Liver (tissue), 9 donors: ENCODE measurements around the gene WNK2. TPM values are rescaled to one million over a fixed set of nuclear protein-coding genes. Genes with fewer than 3 reads are reported as not detected.

Experiments
- DNase-seq: peaks from one replicate; pipeline ENCODE4 v3.0.0-alpha.2; 2017; ENCODE audit warnings: low spot score
- H3K27ac ChIP-seq, 2 donors: one replicate each; pipeline ENCODE4 v1.7.0; 2013; ENCODE audit warnings: inconsistent platforms in 2 of 2, low read length in 2 of 2, control low read depth in 1 of 2, low read depth in 1 of 2, mild to moderate bottlenecking in 1 of 2
- H3K27me3 ChIP-seq, 4 donors: one replicate each; pipeline versions ENCODE4 v1.6.1 to v1.7.0; 2013; ENCODE audit warnings: low read length in 3 of 4, inconsistent platforms in 1 of 4, mild to moderate bottlenecking in 1 of 4, moderate library complexity in 1 of 4; ENCODE audit not compliant: control insufficient read depth in 4 of 4, insufficient read depth in 4 of 4
- H3K36me3 ChIP-seq, 4 donors: one replicate each; pipeline versions ENCODE4 v1.6.1 to v1.7.0; 2013; ENCODE audit warnings: low read length in 3 of 4, mild to moderate bottlenecking in 3 of 4, low read depth in 1 of 4, moderate library complexity in 1 of 4; ENCODE audit not compliant: control insufficient read depth in 4 of 4, insufficient read depth in 3 of 4
- H3K4me1 ChIP-seq, 4 donors: one replicate each; pipeline versions ENCODE4 v1.6.1 to v1.7.0; 2013; ENCODE audit warnings: low read length in 3 of 4, mild to moderate bottlenecking in 3 of 4, moderate library complexity in 1 of 4; ENCODE audit not compliant: control insufficient read depth in 4 of 4, insufficient read depth in 4 of 4
- H3K4me3 ChIP-seq, 3 donors: one replicate each; pipeline versions ENCODE4 v1.6.1 to v1.7.0; 2013; ENCODE audit warnings: low read length in 3 of 3, control low read depth in 1 of 3, low read depth in 1 of 3, mild to moderate bottlenecking in 1 of 3
- H3K9ac ChIP-seq, 2 donors: one replicate each; pipeline ENCODE4 v1.7.0; 2013; ENCODE audit warnings: low read length in 2 of 2, mild to moderate bottlenecking in 2 of 2, moderate library complexity in 2 of 2, control low read depth in 1 of 2, low read depth in 1 of 2
- H3K9me3 ChIP-seq, 4 donors: one replicate each; pipeline versions ENCODE4 v1.6.1 to v1.7.0; 2013; ENCODE audit warnings: low read length in 3 of 4; ENCODE audit not compliant: control insufficient read depth in 4 of 4
- ATF3 ChIP-seq: IDR thresholded peaks from 2 replicates; pipeline ENCODE4 v1.6.1; 2016; ENCODE audit warnings: antibody characterized with exemption
- EGR1 ChIP-seq, 2 donors: IDR thresholded peaks; 2 replicates each; pipeline ENCODE4 v1.6.1; 2016 to 2018; ENCODE audit warnings: antibody characterized with exemption in 2 of 2, low read depth in 2 of 2
- FOXA1 ChIP-seq: IDR thresholded peaks from 2 replicates; pipeline ENCODE4 v1.6.1; 2016; ENCODE audit warnings: antibody characterized with exemption
- FOXA2 ChIP-seq: IDR thresholded peaks from 2 replicates; pipeline ENCODE4 v1.6.1; 2016; ENCODE audit warnings: antibody characterized with exemption
- GABPA ChIP-seq, 2 donors: IDR thresholded peaks in 1 of 2; conservative IDR thresholded peaks in 1 of 2; 2 replicates each; pipeline ENCODE4 v1.6.1; 2016; ENCODE audit warnings: antibody characterized with exemption in 2 of 2, mild to moderate bottlenecking in 1 of 2, moderate library complexity in 1 of 2
- HNF4A ChIP-seq, 2 donors: conservative IDR thresholded peaks; 2 replicates each; pipeline ENCODE4 v1.6.1; 2016; ENCODE audit warnings: antibody characterized with exemption in 2 of 2, mild to moderate bottlenecking in 2 of 2
- HNF4G ChIP-seq: IDR thresholded peaks from 2 replicates; pipeline ENCODE4 v1.6.1; 2016; ENCODE audit warnings: antibody characterized with exemption
- JUND ChIP-seq, 2 donors: IDR thresholded peaks; 2 replicates each; pipeline ENCODE4 v1.6.1; 2016; ENCODE audit warnings: antibody characterized with exemption in 2 of 2
- MAX ChIP-seq: IDR thresholded peaks from 2 replicates; pipeline ENCODE4 v1.6.1; 2016; ENCODE audit warnings: antibody characterized with exemption
- NR2F2 ChIP-seq: IDR thresholded peaks from 2 replicates; pipeline ENCODE4 v1.6.1; 2016; ENCODE audit warnings: antibody characterized with exemption
- RAD21 ChIP-seq, 2 donors: IDR thresholded peaks; 2 replicates each; pipeline ENCODE4 v1.6.1; 2016; ENCODE audit warnings: antibody characterized with exemption in 2 of 2, mild to moderate bottlenecking in 2 of 2
- REST ChIP-seq: IDR thresholded peaks from 2 replicates; pipeline ENCODE4 v1.6.1; 2016; ENCODE audit warnings: antibody characterized with exemption, mild to moderate bottlenecking
- RXRA ChIP-seq, 2 donors: IDR thresholded peaks; 2 replicates each; pipeline ENCODE4 v1.6.1; 2017 to 2018; ENCODE audit warnings: antibody characterized with exemption in 2 of 2, mild to moderate bottlenecking in 1 of 2
- SP1 ChIP-seq: IDR thresholded peaks from 2 replicates; pipeline ENCODE4 v1.6.1; 2018; ENCODE audit warnings: antibody characterized with exemption, mild to moderate bottlenecking
- TAF1 ChIP-seq: conservative IDR thresholded peaks from 2 replicates; pipeline ENCODE4 v1.6.1; 2016; ENCODE audit warnings: antibody characterized with exemption, mild to moderate bottlenecking
- YY1 ChIP-seq: IDR thresholded peaks from 2 replicates; pipeline ENCODE4 v1.6.1; 2016; ENCODE audit warnings: antibody characterized with exemption, mild to moderate bottlenecking
- WGBS: extraction: QIAGEN DNeasy Blood & Tissue Kit; methylation state at CpG from one replicate; pipeline ENCODE4 v1.1.7; 2013; 5-methylcytosine and 5-hydroxymethylcytosine counted together
- polyA plus RNA-seq, 2 donors: library from polyadenylated mRNA; stranded (reverse) in 1 of 2; unstranded in 1 of 2; fragments of 200-250 nt in 1 of 2; fragments of >200 nt in 1 of 2; fragmentation: Nextera tagmentation in 1 of 2; extraction: Ambion mirVana in 1 of 2; gene quantifications; one replicate each; pipeline versions ENCODE4 v1.2.1 to v1.2.3, GENCODE V29; 2013 to 2015
- total RNA-seq, 2 donors: library from RNA; depleted of rRNA; stranded (reverse); fragments of >200 nt; gene quantifications; one replicate each; pipeline ENCODE4 v1.2.3, GENCODE V29; 2014
- TF ChIP-seq, protein P1 (sequence below): fragments of 150-350 bp; IDR thresholded peaks from 2 replicates; pipeline ENCODE4 v1.5.1; 2017; ENCODE audit warnings: improper control_type of control experiment, low read depth, low read length; ENCODE audit not compliant: missing input control
- TF ChIP-seq, protein P2 (sequence below): IDR thresholded peaks from 2 replicates; pipeline ENCODE4 v1.6.1; 2016; ENCODE audit warnings: antibody characterized with exemption
- donor health status: healthy.
- donor health status: healthy.
- donor health status: healthy.
- donor health status: healthy.
- donor health status: healthy.

WNK2 gene
- total and polyA plus RNA-seq, 4 donors: 0.65 to 4.4 (median 1.7) TPM

- 71% methylated on average over 14 of the region's 14 CpGs for WGBS
Measured at GRCh38 chr9:93188426-93189368, 4.8 kb downstream of the WNK2 start.

DNA sequence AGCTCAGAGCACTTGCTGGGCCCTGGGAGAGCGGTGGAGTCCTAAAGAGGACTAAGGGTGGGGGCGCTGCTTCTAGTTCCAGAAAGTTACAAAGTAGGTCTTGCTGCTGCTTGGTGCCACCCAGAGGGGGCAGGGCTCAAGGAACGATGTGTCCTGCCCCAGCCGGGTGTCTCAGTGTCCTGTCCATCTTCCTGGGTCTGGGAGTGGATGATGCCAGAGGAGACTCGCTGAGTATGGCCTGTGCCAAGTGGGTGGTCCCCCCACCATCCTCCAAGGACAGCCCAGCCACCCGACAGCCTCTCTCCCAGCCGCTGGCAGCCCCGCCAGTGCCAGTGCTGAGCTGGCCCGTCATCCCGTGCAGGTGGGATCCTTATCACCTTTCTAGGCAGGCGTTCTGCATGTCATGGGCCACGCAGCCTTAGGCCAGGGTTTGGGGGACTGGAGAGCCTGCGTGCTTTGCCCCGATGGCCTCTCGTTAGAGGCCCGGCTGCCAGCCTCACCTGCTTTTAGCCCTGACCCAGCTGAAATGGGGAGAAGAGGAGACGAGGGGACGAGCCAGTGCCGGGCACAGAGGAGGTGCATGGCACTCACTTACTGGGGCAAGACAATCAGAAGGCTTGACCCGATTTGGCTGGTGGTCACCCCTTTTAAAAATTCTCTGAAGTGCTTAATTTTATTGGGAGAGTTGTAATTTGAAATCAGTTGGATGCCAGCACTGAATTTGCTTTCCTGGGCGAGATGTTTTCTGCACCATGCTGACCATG, 5.6 kb downstream of the WNK2 start:
- TF ChIP-seq SP1 (no peak), TAF1 (no peak), YY1 (no peak), JUND (IDR thresholded peaks at IDR 0.05) (no peak), HNF4A (conservative IDR thresholded peaks at IDR 0.05) (no peak), RAD21 (IDR thresholded peaks at IDR 0.05) (no peak), NR2F2 (no peak), MAX (no peak), REST (no peak), EGR1 (IDR thresholded peaks at IDR 0.05; ENCODE audit: low read depth in 2 of 2) (no peak), ATF3 (no peak), FOXA2 (no peak), FOXA1 (no peak), RXRA (IDR thresholded peaks at IDR 0.05) (no peak), GABPA (IDR thresholded peaks at IDR 0.05 in 1 of 2, conservative IDR thresholded peaks at IDR 0.05 in 1 of 2) (no peak), HNF4G (no peak)
- TF ChIP-seq, protein P1, sequence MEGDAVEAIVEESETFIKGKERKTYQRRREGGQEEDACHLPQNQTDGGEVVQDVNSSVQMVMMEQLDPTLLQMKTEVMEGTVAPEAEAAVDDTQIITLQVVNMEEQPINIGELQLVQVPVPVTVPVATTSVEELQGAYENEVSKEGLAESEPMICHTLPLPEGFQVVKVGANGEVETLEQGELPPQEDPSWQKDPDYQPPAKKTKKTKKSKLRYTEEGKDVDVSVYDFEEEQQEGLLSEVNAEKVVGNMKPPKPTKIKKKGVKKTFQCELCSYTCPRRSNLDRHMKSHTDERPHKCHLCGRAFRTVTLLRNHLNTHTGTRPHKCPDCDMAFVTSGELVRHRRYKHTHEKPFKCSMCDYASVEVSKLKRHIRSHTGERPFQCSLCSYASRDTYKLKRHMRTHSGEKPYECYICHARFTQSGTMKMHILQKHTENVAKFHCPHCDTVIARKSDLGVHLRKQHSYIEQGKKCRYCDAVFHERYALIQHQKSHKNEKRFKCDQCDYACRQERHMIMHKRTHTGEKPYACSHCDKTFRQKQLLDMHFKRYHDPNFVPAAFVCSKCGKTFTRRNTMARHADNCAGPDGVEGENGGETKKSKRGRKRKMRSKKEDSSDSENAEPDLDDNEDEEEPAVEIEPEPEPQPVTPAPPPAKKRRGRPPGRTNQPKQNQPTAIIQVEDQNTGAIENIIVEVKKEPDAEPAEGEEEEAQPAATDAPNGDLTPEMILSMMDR: no peak
- TF ChIP-seq, protein P2, sequence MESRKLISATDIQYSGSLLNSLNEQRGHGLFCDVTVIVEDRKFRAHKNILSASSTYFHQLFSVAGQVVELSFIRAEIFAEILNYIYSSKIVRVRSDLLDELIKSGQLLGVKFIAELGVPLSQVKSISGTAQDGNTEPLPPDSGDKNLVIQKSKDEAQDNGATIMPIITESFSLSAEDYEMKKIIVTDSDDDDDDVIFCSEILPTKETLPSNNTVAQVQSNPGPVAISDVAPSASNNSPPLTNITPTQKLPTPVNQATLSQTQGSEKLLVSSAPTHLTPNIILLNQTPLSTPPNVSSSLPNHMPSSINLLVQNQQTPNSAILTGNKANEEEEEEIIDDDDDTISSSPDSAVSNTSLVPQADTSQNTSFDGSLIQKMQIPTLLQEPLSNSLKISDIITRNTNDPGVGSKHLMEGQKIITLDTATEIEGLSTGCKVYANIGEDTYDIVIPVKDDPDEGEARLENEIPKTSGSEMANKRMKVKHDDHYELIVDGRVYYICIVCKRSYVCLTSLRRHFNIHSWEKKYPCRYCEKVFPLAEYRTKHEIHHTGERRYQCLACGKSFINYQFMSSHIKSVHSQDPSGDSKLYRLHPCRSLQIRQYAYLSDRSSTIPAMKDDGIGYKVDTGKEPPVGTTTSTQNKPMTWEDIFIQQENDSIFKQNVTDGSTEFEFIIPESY: no peak
- no peak for DNase-seq
- no peak overlapping the region for H3K9ac ChIP-seq
- WGBS: 81% methylated on average over 21 of the region's 21 CpGs
- no peak overlapping the region for H3K27ac ChIP-seq
- H3K27me3 ChIP-seq: no peaks in the 10 kb centered on the region
- H3K36me3 ChIP-seq: no peaks in the 10 kb centered on the region
- H3K4me1 ChIP-seq: peaks cover 0 to 3% (median under 1%) of the 10 kb centered on the region in 4 donors
- H3K4me3 ChIP-seq: no peak overlapping the region
- H3K9me3 ChIP-seq: no peaks in the 10 kb centered on the region

More at GRCh38 chr9:93188426-93189368, 4.8 kb downstream of the WNK2 start:
- Histone ChIP-seq H3K27me3 (no peaks in the 10 kb centered on the region), H3K9me3 (no peaks in the 10 kb centered on the region), H3K9ac (no peak overlapping the region), H3K4me1 (peaks cover 0 to 11% (median 5%) of the 10 kb centered on the region in 4 donors), H3K4me3 (no peak overlapping the region), H3K36me3 (no peaks in the 10 kb centered on the region), H3K27ac (no peak overlapping the region)
- DNase-seq: no peak
- TF ChIP-seq SP1 (no peak), MAX (no peak), JUND (IDR thresholded peaks at IDR 0.05) (no peak), TAF1 (no peak), NR2F2 (no peak), FOXA2 (no peak), YY1 (no peak)
